Tibial nerve (tissue), 4 donors: ENCODE measurements around the gene ANKH. TPM values are rescaled to one million over a fixed set of nuclear protein-coding genes. Genes with fewer than 3 reads are reported as not detected.
"Not testable (repeated sequence)": the region's sequence is repeated elsewhere in the genome, so short reads cannot be mapped to it uniquely, and the experiment has no call there.

ENCODE experiments used
- DNase-seq, 2 donors: peaks; one replicate each; pipeline ENCODE4 v3.0.0-alpha.2; 2019; ENCODE audit warnings: low spot score in 2 of 2
- H3K27ac ChIP-seq, 4 donors: fragments of 200-600 bp; sonication (generic) in 3 of 4; one replicate each; pipeline ENCODE4 v1.5.1; 2017 to 2019; ENCODE audit warnings: mild to moderate bottlenecking in 1 of 4
- H3K27me3 ChIP-seq, 2 donors: fragments of 200-600 bp; sonication (generic) in 1 of 2; one replicate each; pipeline versions ENCODE4 v1.5.1 to v1.6.0; 2017 to 2019
- H3K36me3 ChIP-seq, 3 donors: fragments of 200-600 bp; sonication (generic); one replicate each; pipeline ENCODE4 v1.5.1; 2018 to 2019
- H3K4me1 ChIP-seq, 4 donors: fragments of 200-600 bp; sonication (generic) in 3 of 4; one replicate each; pipeline ENCODE4 v1.5.1; 2017 to 2019
- H3K4me3 ChIP-seq, 4 donors: fragments of 200-600 bp; sonication (generic) in 3 of 4; one replicate each; pipeline ENCODE4 v1.5.1; 2017 to 2019; ENCODE audit warnings: mild to moderate bottlenecking in 1 of 4, moderate library complexity in 1 of 4
- H3K9me3 ChIP-seq, 4 donors: fragments of 200-600 bp; sonication (generic) in 3 of 4; one replicate each; pipeline ENCODE4 v1.5.1; 2017 to 2019
- EP300 ChIP-seq, 2 donors: sonication (generic); formaldehyde crosslinking; IDR thresholded peaks; one replicate each; pipeline ENCODE4 v1.6.1; 2017; ENCODE audit warnings: antibody characterized with exemption in 2 of 2, mild to moderate bottlenecking in 1 of 2
- POLR2A ChIP-seq, 2 donors: fragments of 450-650 bp; IDR thresholded peaks; one replicate each; pipeline ENCODE4 v1.6.1; 2017; ENCODE audit warnings: antibody characterized with exemption in 2 of 2, mild to moderate bottlenecking in 2 of 2, moderate library complexity in 2 of 2
- WGBS, 2 donors: methylation state at CpG; one replicate each; pipeline ENCODE4 v1.1.5; 2018; 5-methylcytosine and 5-hydroxymethylcytosine counted together
- total RNA-seq, 4 donors: library from RNA; depleted of rRNA; stranded (reverse); fragments of >200 nt; gene quantifications; one replicate each; pipeline ENCODE4 v1.1.0, GENCODE V29; 2016
- TF ChIP-seq, protein P1 (sequence below), 5 experiments: fragments of 200-600 bp in 3 of 5; fragments of 450-650 bp in 2 of 5; sonication (generic) in 3 of 5; IDR thresholded peaks; one replicate each; pipeline ENCODE4 v1.5.1; 2016 to 2019; ENCODE audit warnings: antibody characterized with exemption in 5 of 5, mild to moderate bottlenecking in 3 of 5, moderate library complexity in 2 of 5

Gene ANKH
- total RNA-seq, 4 donors from 2014 or later: 45.7 to 77.9 (median 46.6) TPM

DNA sequence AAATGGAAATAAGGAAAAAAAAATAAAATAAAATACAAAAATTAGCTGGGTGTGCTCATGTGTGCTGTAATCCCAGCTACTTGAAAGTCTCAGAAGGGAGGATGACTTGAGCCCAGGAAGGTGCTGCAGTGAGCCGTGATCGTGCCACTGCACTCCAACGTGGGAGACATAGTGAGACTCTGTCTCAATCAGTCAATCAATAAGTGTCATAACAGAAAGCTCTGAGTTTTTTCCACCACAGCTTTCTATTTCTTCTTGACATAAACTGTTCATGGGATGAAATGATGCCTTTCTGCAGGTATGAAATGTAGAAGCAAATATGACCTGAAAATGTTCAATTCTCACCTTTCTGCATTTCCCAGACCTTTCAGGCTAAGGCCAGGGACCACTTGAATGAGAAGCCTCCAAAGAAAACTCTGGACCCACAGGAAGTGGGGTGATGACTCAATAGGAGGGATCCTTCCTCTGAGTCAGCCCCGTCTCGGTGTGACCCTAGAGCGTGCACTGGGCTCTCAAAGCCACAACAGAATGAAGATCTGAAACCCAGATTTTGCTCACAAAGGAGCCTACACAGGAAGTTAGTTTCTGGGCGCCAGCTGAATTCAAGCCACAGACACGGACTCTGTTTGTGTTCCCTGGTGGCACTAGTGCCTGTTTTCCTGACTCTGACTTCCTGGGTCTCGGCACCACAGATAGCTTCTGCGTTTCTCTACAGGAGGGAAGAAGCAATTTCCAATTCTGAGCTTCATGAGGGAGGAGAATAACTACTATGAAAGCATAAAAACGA is 62.0 kb downstream of the ANKH start:
- peak overlapping the region in 1 of 4 donors; percentile 7 for H3K4me3 ChIP-seq
- H3K4me1 ChIP-seq: peaks cover 0 to 57% (median 24%) of the 10 kb centered on the region in 4 donors
- no peaks in the 10 kb centered on the region for H3K36me3 ChIP-seq
- 34 to 41% methylated on average over 11 of the region's 11 CpGs for WGBS, 2 donors
- H3K9me3 ChIP-seq: no peaks in the 10 kb centered on the region
- no peak for TF ChIP-seq POLR2A (IDR thresholded peaks at IDR 0.05)
- peak; percentile 55 to 76 for TF ChIP-seq EP300 (IDR thresholded peaks at IDR 0.05)
- no peaks in the 10 kb centered on the region for H3K27me3 ChIP-seq
- peak overlapping the region in 2 of 4 donors; percentile 48 to 68 for H3K27ac ChIP-seq
- peak; percentile 32 to 52 for DNase-seq

DNA sequence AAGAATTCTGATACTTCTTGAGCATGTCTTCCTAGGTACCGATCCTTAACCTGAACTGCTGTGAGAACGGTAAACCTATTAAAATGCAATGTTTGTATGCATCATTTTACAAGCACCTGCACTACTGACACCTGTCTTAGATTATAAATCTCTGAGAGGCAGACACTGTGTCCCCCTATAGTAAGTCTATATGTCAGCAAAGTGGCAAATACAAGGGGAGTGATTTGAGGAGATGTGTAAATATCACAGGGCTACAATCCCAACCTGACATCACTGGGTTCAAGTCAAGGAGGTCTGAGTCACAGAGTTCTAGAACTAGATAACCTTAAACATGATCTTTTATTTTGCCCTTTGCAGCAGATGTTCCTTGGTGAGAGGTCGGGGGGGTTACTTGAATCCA is 64.1 kb downstream of the ANKH start:
- Histone ChIP-seq H3K36me3 (no peaks in the 10 kb centered on the region), H3K27ac (peak overlapping the region in 2 of 4 donors; percentile 6 to 70), H3K9me3 (no peaks in the 10 kb centered on the region), H3K27me3 (no peaks in the 10 kb centered on the region), H3K4me3 (no peak overlapping the region), H3K4me1 (peaks cover 0 to 41% (median 24%) of the 10 kb centered on the region in 4 donors)
- DNase-seq: no peak
- TF ChIP-seq EP300 (IDR thresholded peaks at IDR 0.05): no peak
- 90 to 94% methylated on average over 3 of the region's 3 CpGs for WGBS, 2 donors

DNA sequence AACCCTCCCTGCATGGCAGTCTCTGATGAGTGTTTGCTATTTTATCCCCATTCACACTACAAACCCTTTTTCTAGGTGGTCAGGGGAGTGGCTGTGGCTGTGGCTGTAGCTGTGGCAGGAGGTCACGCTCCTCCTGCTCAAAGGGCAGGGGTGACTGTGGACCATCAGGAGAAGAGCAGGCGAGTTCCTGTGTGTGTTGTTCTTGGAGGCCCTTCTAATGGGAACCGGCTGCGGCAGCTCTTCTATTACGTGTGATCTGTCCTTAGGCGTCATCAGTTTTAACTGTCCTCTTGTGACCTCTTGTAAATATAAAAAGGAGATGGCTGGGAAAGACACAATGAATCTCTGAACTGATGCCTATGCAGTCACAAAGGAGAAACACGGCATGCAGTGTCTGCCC is 65.1 kb downstream of the ANKH start:
- TF ChIP-seq, protein P1, sequence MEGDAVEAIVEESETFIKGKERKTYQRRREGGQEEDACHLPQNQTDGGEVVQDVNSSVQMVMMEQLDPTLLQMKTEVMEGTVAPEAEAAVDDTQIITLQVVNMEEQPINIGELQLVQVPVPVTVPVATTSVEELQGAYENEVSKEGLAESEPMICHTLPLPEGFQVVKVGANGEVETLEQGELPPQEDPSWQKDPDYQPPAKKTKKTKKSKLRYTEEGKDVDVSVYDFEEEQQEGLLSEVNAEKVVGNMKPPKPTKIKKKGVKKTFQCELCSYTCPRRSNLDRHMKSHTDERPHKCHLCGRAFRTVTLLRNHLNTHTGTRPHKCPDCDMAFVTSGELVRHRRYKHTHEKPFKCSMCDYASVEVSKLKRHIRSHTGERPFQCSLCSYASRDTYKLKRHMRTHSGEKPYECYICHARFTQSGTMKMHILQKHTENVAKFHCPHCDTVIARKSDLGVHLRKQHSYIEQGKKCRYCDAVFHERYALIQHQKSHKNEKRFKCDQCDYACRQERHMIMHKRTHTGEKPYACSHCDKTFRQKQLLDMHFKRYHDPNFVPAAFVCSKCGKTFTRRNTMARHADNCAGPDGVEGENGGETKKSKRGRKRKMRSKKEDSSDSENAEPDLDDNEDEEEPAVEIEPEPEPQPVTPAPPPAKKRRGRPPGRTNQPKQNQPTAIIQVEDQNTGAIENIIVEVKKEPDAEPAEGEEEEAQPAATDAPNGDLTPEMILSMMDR (IDR thresholded peaks at IDR 0.05): no peak
- TF ChIP-seq EP300 (IDR thresholded peaks at IDR 0.05): peak; percentile 66 to 88
- no peaks in the 10 kb centered on the region for H3K36me3 ChIP-seq
- H3K27me3 ChIP-seq: no peaks in the 10 kb centered on the region
- WGBS, 2 donors: 38 to 41% methylated on average over 7 of the region's 7 CpGs
- H3K9me3 ChIP-seq: no peaks in the 10 kb centered on the region
- DNase-seq: peak; percentile 76 to 81
- H3K27ac ChIP-seq: peak overlapping the region in 2 of 4 donors; percentile 5 to 70
- no peak overlapping the region for H3K4me3 ChIP-seq
- peaks cover 0 to 36% (median 22%) of the 10 kb centered on the region in 4 donors for H3K4me1 ChIP-seq

DNA sequence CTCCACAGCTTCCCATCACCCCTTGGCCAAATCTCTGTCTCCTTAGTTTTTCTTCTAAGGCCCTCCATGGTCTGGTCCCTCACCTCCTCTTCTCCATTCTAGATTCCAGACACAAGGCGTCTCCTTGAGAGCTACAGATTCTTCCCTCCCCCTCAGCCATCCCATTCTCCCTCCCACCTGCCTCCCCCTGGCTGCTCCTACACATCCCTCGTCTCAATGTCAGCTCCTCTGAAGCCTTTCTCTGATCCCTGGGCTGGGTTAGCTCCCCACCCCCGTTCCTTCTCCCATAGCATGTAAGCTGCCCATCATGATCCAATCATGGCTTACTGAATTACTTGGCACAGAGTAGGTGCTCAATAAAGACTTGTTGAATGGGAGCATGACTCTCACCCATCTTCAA is 69.0 kb downstream of the ANKH start:
- no peak for DNase-seq
- TF ChIP-seq EP300 (IDR thresholded peaks at IDR 0.05) (no peak), POLR2A (IDR thresholded peaks at IDR 0.05) (no peak)
- TF ChIP-seq, protein P1 (IDR thresholded peaks at IDR 0.05): no peak
- WGBS, 2 donors: 89 to 91% methylated on average over 3 of the region's 3 CpGs
- H3K4me3 ChIP-seq: no peak overlapping the region
- H3K4me1 ChIP-seq: peaks cover 0 to 13% (median 4%) of the 10 kb centered on the region in 4 donors
- no peaks in the 10 kb centered on the region for H3K27me3 ChIP-seq
- H3K9me3 ChIP-seq: no peaks in the 10 kb centered on the region
- H3K27ac ChIP-seq: no peak overlapping the region
- H3K36me3 ChIP-seq: no peaks in the 10 kb centered on the region

DNA sequence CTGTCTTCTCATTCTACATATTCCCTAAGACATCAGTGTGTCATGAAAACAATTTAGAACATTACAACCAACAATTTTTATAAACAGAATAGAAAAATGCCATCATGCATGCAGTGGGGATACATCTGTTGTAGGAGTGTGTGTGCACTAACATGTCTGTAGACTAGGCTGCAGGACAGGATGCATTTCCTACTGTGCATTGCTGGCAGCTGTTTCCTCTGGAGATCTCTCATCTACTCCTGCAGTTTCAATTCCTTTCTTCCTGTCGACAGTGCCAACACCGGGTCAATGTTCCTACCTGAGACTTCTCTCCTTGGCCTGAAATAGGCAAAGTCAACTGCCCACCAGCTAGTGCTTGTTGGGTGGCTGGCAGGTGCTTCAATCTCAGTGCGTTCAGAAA is 69.8 kb downstream of the ANKH start:
- Histone ChIP-seq H3K27me3 (no peaks in the 10 kb centered on the region), H3K9me3 (no peaks in the 10 kb centered on the region), H3K4me1 (peaks cover 0 to 13% (median 4%) of the 10 kb centered on the region in 4 donors), H3K36me3 (no peaks in the 10 kb centered on the region), H3K27ac (no peak overlapping the region), H3K4me3 (no peak overlapping the region)
- TF ChIP-seq, protein P1 (IDR thresholded peaks at IDR 0.05): no peak
- TF ChIP-seq EP300 (IDR thresholded peaks at IDR 0.05) (no peak), POLR2A (IDR thresholded peaks at IDR 0.05) (no peak)
- no peak for DNase-seq
- WGBS, 2 donors: 71 to 89% methylated on average over 3 of the region's 3 CpGs

DNA sequence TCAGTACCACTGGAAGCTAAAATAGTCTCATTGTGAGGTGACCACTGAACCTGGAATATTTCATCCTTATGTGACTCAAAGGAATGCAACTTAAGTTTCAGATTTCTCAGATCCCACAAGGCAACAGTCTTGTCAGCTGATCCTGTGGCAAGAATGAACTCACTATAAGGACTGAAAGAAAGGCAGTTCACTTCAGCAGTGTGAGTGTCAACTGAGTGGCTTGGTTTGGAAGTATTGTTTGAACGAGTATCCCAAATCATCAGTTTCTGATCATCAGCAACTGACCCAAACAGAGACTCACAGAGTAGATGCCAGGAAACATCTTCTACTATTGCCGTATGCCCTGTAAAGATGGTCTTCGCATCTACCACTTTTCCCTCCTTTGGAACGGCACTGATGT is 74.2 kb downstream of the ANKH start:
- H3K27ac ChIP-seq, H3K4me3 ChIP-seq, H3K36me3 ChIP-seq, DNase-seq, H3K27me3 ChIP-seq, H3K9me3 ChIP-seq: not testable (repeated sequence)
- H3K4me1 ChIP-seq: peaks cover 0 to 16% (median 3%) of the 10 kb centered on the region in 4 donors
- 84 to 93% methylated on average over 4 of the region's 4 CpGs for WGBS, 2 donors
